ENCODE measurements around the gene DEFB121. TPM values are rescaled to one million over a fixed set of nuclear protein-coding genes. Genes with fewer than 3 reads are reported as not detected.

The DEFB121 gene
- total RNA-seq, 1 experiment from 2014 or later: not detected

DNA sequence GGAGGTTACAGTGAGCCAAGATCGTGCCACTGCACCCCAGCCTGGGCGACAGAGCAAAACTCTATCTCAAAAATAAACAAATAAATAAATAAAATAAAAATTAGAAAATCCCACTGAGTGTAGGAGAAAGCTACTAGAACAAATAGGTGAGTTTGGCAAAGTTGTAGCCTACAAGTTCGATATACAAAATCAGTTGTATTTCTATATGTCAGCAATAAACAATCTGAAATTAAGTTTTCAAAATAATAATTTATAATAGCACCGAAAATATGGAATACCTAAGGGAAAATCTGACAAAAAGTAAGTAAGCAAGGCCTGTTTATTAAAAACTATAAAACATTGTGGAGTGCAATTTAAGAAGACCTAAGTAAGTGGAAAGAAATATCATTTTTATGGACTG is 42.7 kb downstream of the DEFB121 start:
- DNase-seq (ENCODE audit: low read depth): no peak

DNA sequence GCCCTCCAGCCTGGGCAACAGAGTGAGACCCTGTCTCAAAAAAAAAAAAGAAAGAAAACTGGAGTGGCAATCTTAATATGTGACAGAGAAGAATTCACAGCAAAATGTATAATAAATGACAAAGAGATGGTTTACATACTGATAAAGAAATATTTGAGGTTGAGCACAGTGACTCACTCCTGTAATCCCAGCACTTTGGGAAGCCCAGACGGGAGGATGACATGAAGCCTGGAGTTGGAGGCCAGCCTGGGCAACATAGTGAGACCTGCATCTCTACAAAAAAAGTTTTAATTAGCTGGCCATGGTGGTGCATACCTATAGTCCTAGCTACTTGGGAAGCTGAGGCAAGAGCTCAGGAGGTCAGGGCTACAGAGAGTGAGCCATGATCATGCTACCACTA is 50.0 kb downstream of the DEFB121 start:
- DNase-seq (ENCODE audit: low read depth): no peak

Other genes starting within 250 kb of the DEFB121 start
- gene DEFB115, start 148.6 kb downstream of the DEFB121 start, total RNA-seq (2014; rRNA removed): not detected in 2 replicates
- not detected in 2 replicates for gene DEFB116, start 97.6 kb downstream of the DEFB121 start, total RNA-seq (2014; rRNA removed)
- gene DEFB118, start 37.6 kb downstream of the DEFB121 start, total RNA-seq (2014; rRNA removed): not detected in 2 replicates
- not detected in 2 replicates for gene DEFB119, start 15.6 kb downstream of the DEFB121 start, total RNA-seq (2014; rRNA removed)
- not detected in 2 replicates for gene DEFB123, start 34.4 kb upstream of the DEFB121 start, total RNA-seq (2014; rRNA removed)
- gene DEFB124, start 68.9 kb upstream of the DEFB121 start, total RNA-seq (2014; rRNA removed): not detected in 2 replicates
- gene REM1, start 69.1 kb upstream of the DEFB121 start, total RNA-seq (2014; rRNA removed): not detected in 2 replicates
- gene HM13, start 108.2 kb upstream of the DEFB121 start, total RNA-seq (2014; rRNA removed): 66.4 and 105 TPM in 2 replicates
- 775 and 1,134 TPM in 2 replicates for gene ID1, start 199.1 kb upstream of the DEFB121 start, total RNA-seq (2014; rRNA removed)
- gene COX4I2, start 231.7 kb upstream of the DEFB121 start, total RNA-seq (2014; rRNA removed): not detected in 2 replicates